Measurements from ENCODE around the gene SMARCC2.

The SMARCC2 gene

DNA sequence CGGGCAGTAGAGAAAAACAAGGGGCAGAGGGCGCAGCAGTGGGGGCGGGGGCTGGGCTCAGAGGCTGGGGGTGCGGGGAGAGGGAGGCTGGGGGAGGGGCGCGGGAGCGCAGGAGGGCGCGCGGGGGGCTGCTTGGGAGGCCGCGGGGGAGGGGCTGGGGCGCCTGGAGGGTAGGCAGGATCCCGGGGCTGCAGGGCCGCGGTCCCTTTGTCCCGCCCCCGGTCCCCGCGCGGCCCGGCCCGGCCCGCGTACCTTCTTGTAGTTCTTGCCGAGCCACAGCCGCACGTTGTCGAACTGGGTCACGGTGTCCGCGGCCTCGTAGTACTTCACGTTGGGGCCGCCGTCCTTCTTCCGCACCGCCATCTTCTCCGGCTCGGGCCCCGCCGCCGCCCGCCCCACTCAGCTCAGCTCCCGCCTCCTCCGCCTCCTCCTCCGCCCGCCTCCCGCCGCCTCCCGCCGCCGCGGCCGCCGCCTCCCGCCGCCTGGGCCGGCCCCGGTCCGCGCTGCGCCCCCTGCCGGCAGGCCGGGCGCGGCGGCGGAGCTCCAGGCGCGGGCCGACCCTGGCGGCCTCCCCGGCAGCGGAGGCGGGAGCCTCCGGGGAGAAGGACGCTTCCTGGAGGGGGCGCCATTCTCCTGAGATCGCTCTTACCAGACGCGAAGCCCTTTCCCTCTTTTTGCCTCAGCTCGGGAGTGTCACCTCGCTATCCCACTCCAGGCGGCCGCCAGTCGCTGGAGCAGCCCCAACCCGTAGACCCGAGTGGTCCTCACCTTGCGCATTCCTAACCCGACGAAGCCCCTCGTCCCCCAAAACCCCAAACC, at the start of gene SMARCC2:
SMARCC2 (minus strand) TSS at position 385 of the 819 bp plus-strand sequence; CDS start at position 363, 22 bp downstream.
- TF ChIP-seq, protein P1, sequence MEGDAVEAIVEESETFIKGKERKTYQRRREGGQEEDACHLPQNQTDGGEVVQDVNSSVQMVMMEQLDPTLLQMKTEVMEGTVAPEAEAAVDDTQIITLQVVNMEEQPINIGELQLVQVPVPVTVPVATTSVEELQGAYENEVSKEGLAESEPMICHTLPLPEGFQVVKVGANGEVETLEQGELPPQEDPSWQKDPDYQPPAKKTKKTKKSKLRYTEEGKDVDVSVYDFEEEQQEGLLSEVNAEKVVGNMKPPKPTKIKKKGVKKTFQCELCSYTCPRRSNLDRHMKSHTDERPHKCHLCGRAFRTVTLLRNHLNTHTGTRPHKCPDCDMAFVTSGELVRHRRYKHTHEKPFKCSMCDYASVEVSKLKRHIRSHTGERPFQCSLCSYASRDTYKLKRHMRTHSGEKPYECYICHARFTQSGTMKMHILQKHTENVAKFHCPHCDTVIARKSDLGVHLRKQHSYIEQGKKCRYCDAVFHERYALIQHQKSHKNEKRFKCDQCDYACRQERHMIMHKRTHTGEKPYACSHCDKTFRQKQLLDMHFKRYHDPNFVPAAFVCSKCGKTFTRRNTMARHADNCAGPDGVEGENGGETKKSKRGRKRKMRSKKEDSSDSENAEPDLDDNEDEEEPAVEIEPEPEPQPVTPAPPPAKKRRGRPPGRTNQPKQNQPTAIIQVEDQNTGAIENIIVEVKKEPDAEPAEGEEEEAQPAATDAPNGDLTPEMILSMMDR (conservative IDR thresholded peaks at IDR 0.05; ENCODE audit: low read depth, low read length) = peak; percentile 67
- peak within 1 kb of the TSS; percentile 93 for H3K4me3 ChIP-seq (ENCODE audit: low read length)
- peak; percentile 39 for DNase-seq (ENCODE audit: low read depth)

DNA sequence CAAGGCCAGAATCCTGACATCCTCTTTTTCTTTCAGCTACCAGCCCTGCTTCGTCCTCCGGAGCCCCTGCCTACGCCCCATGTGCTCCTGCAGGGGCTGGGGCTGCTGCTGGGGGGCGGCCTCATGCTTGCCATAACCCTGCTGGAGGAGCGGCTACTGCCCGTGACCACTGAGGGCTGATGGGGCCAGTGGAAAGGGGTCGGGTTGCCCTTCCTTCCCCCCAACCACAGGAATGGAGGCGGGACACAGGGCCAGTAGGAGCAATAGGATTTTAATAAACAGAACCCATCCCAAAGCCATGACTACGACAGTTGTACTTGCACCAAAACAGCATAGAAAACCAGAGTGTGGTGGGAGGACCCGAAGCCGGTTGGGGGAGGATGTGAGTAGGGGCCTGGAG, 48.3 kb upstream of the SMARCC2 start:
- TF ChIP-seq, protein P1 (conservative IDR thresholded peaks at IDR 0.05; ENCODE audit: low read depth, low read length) = no peak
- H3K4me3 ChIP-seq (ENCODE audit: low read length) = no peak overlapping the region
- DNase-seq (ENCODE audit: low read depth) = no peak

DNA sequence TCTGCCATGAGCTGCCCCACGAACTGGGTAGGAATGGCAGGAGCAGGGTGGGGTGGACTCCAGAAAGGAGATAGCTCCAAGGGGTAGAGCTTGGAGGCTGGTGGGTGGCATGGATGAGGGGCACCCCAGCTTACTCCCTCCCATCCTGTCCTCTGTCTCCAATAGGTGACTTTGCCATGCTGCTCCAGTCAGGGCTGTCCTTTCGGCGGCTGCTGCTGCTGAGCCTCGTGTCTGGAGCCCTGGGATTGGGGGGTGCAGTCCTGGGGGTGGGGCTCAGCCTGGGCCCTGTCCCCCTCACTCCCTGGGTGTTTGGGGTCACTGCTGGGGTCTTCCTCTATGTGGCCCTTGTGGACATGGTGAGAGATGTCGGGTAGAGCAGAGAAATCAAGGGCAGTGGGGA, 47.7 kb upstream of the SMARCC2 start:
- TF ChIP-seq, protein P1 (conservative IDR thresholded peaks at IDR 0.05; ENCODE audit: low read depth, low read length) = no peak
- H3K4me3 ChIP-seq (ENCODE audit: low read length) = no peak overlapping the region

GRCh38 chr12:56236091-56236490, 46.8 kb upstream of the SMARCC2 start:
- TF ChIP-seq, protein P1 (conservative IDR thresholded peaks at IDR 0.05; ENCODE audit: low read depth, low read length) = no peak
- no peak overlapping the region for H3K4me3 ChIP-seq (ENCODE audit: low read length)
- no peak for DNase-seq (ENCODE audit: low read depth)

More for the DNA sequence above, 47.7 kb upstream of the SMARCC2 start:
- DNase-seq (ENCODE audit: low read depth) = no peak

DNA sequence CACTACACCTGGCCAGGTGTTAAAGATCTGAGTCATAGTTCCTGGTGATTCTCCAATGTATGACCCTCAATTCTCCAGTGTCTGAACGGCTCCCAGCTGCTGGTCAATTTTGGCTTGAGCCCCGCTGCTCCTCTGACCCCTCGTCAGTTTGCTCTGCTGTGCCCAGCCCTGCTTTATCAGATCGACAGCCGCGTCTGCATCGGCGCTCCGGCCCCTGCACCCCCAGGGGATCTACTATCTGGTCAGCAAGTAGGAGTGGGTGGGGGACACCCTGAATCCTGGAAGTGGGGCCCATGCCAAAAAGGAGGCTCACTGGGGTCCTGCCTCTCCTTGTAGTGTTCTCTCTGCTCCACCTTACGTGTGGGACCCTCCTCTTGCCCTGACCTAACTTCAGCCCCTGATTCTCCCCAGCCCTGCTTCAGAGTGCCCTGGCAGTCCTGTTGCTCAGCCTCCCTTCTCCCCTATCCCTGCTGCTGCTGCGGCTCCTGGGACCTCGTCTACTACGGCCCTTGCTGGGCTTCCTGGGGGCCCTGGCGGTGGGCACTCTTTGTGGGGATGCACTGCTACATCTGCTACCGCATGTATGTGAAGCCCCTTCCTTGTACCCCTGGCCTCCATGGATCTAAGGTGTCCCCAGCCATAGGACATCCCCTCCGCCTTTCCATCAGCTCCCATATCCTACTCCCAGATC, 45.6 kb upstream of the SMARCC2 start:
- DNase-seq (ENCODE audit: low read depth) = no peak
- TF ChIP-seq, protein P1 (conservative IDR thresholded peaks at IDR 0.05; ENCODE audit: low read depth, low read length) = no peak
- no peak overlapping the region for H3K4me3 ChIP-seq (ENCODE audit: low read length)

GRCh38 chr12:56231184-56231582, 41.9 kb upstream of the SMARCC2 start:
- DNase-seq (ENCODE audit: low read depth) = no peak
- no peak overlapping the region for H3K4me3 ChIP-seq (ENCODE audit: low read length)
- TF ChIP-seq, protein P1 (conservative IDR thresholded peaks at IDR 0.05; ENCODE audit: low read depth, low read length) = no peak

All from retinal pigment epithelial cell (primary cell).